HL-60/S4 (cell line): ENCODE results near the gene MEF2C.
"Not testable (repeated sequence)": the region's sequence is repeated elsewhere in the genome, so short reads cannot be mapped to it uniquely, and the experiment has no call there.

ENCODE experiments used
- in situ Hi-C: fragments of 300-500 bp; cut with MboI; formaldehyde crosslinking; loops from 2 replicates; pipeline ENCODE4 v1.14.3; 2022; ENCODE audit warnings: low sequenced_read_pairs

Gene MEF2C

GRCh38 chr5:88808153-88808552 lies 74.8 kb downstream of the MEF2C start:
- in situ Hi-C loops = no loop called here

GRCh38 chr5:88807327-88807726 lies 75.7 kb downstream of the MEF2C start:
- in situ Hi-C loops = no loop called here

GRCh38 chr5:88806338-88806737 lies 76.6 kb downstream of the MEF2C start:
- in situ Hi-C loops = no loop called here

GRCh38 chr5:88805151-88805784 lies 77.7 kb downstream of the MEF2C start:
- in situ Hi-C loops = no loop called here

GRCh38 chr5:88804444-88804843 lies 78.5 kb downstream of the MEF2C start:
- in situ Hi-C loops = no loop called here

GRCh38 chr5:88803309-88803708 lies 79.7 kb downstream of the MEF2C start:
- in situ Hi-C loops = no loop called here

- in situ Hi-C loops = no loop called here
These were observed 82.9 kb downstream of the MEF2C start for GRCh38 chr5:88799938-88800535.

GRCh38 chr5:88798933-88799332 lies 84.1 kb downstream of the MEF2C start:
- in situ Hi-C loops = not testable (repeated sequence)

GRCh38 chr5:88793797-88794196 lies 89.2 kb downstream of the MEF2C start:
- in situ Hi-C loops = not testable (repeated sequence)

GRCh38 chr5:88792144-88792840 lies 90.7 kb downstream of the MEF2C start:
- in situ Hi-C loops = no loop called here

GRCh38 chr5:88787856-88788255 lies 95.1 kb downstream of the MEF2C start:
- in situ Hi-C loops = no loop called here

GRCh38 chr5:88786789-88787188 lies 96.2 kb downstream of the MEF2C start:
- in situ Hi-C loops = no loop called here

- in situ Hi-C loops = no loop called here
These were observed 97.0 kb downstream of the MEF2C start for GRCh38 chr5:88785746-88786565.

GRCh38 chr5:88782571-88782970 lies 100.4 kb downstream of the MEF2C start:
- in situ Hi-C loops = no loop called here

GRCh38 chr5:88780736-88781135 lies 102.2 kb downstream of the MEF2C start:
- in situ Hi-C loops = no loop called here

- in situ Hi-C loops = no loop called here
These were observed 104.2 kb downstream of the MEF2C start for GRCh38 chr5:88778736-88779135.

GRCh38 chr5:88776692-88777091 lies 106.3 kb downstream of the MEF2C start:
- in situ Hi-C loops = no loop called here

GRCh38 chr5:88772831-88773230 lies 110.2 kb downstream of the MEF2C start:
- in situ Hi-C loops = no loop called here

GRCh38 chr5:88772047-88772446 lies 110.9 kb downstream of the MEF2C start:
- in situ Hi-C loops = no loop called here

GRCh38 chr5:88770276-88771257 lies 112.4 kb downstream of the MEF2C start:
- in situ Hi-C loops = no loop called here
